Measurements from ENCODE around the gene DEPDC1.

DNA sequence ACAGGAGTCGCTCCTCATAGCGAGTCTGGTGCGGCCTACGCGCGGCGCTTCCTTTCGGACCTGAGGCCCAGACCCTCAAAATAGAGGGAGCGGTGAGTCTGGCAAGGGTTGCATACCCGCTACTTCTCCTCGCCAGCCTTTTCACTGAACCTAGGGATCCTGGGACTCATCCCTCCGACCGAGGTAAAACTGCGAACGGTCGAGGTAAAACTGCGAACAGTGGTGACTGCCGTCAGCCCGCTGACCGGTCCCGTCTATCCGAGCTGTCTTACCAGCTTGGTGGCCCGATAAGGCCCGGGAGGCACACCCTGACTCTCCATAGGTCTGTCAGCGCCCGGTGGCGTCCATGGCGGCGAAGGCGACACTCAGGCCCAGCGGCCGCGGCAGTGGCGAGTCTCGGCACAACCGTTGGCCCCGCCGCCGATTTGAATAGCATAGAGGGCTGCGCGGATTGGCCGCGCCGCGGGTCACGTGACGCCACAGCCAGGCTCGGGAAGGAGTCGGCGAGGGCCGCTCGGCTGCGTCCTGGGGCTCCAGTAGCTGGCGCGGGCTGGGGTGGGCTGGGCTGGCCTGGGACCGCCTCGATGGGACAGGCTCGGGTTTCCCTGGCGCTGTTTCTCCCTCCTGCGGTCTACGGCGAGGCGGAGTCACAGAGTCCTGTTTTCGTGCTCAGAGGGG is at the start of gene DEPDC1:
- TF ChIP-seq, protein P1, sequence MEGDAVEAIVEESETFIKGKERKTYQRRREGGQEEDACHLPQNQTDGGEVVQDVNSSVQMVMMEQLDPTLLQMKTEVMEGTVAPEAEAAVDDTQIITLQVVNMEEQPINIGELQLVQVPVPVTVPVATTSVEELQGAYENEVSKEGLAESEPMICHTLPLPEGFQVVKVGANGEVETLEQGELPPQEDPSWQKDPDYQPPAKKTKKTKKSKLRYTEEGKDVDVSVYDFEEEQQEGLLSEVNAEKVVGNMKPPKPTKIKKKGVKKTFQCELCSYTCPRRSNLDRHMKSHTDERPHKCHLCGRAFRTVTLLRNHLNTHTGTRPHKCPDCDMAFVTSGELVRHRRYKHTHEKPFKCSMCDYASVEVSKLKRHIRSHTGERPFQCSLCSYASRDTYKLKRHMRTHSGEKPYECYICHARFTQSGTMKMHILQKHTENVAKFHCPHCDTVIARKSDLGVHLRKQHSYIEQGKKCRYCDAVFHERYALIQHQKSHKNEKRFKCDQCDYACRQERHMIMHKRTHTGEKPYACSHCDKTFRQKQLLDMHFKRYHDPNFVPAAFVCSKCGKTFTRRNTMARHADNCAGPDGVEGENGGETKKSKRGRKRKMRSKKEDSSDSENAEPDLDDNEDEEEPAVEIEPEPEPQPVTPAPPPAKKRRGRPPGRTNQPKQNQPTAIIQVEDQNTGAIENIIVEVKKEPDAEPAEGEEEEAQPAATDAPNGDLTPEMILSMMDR (IDR thresholded peaks at IDR 0.05) = no peak
- no peak for TF ChIP-seq EZH2 (IDR thresholded peaks at IDR 0.05; ENCODE audit: borderline replicate concordance, insufficient read depth, low read depth, low read length, poor library complexity, severe bottlenecking)
